HG03196 (cell line): ENCODE results near the gene SUCLG2.

ENCODE experiments used
- ATAC-seq: cut with Tn5 transposase; IDR thresholded peaks from one replicate; pipeline ENCODE4 v1.9.1; 2021; ENCODE audit not compliant: unreplicated experiment

Gene SUCLG2

DNA sequence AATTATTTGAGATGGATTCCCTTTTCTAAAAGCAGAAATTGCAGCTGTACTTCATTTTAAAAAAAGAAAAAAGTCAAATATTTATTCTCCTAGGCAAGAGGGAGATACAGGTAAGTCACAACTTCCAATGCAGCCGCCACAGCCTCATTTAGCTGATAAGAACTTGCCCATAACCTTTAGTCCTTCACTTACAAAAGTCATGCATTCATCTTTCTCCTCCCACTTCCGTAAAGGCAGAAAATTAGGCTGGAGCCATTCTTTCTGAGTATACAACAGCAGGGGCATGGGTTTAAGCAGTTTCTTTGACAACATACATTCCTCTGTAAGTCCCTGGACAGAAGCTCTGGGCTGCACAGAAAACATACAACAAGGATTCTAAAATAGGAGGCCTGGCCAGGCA, 4.3 kb downstream of the SUCLG2 start:
- ATAC-seq = no peak

DNA sequence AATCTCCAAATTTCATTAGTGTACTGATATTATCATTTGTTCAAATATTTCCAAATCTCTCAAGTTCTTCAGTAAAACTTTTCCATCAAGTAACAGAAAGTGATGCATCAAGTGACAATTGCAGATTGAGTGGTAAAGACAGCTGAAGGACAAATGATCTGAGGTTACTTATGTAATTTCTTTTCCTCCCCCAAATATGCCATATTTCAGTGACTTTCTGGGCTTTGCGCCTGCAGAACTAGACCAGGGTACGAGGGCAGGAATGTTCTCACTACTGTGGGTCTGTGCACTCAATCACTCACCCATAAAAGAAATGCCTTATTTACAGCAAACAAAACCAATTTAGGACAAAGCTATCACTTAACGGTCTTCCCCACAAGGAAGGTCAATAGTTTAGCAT, 4.7 kb downstream of the SUCLG2 start:
- ATAC-seq = no peak

DNA sequence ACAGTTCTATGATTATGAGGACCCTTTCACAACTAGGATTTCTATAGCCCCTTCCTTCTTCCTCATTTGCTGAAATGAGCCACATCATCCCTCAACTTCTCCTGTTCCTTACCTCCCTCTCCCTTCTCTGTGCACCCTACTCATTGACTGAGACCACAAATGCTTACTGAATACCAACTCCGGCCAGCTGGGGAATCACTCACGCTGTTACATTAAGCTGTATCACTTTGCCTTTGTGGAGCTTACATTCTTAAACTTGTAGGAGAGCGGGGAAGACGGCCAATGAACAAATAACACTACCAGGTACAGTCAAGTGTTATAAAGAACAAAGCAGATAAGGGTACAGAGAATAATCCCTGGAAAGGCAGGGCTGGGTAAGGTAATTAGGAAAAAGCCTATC, 5.7 kb downstream of the SUCLG2 start:
- no peak for ATAC-seq

DNA sequence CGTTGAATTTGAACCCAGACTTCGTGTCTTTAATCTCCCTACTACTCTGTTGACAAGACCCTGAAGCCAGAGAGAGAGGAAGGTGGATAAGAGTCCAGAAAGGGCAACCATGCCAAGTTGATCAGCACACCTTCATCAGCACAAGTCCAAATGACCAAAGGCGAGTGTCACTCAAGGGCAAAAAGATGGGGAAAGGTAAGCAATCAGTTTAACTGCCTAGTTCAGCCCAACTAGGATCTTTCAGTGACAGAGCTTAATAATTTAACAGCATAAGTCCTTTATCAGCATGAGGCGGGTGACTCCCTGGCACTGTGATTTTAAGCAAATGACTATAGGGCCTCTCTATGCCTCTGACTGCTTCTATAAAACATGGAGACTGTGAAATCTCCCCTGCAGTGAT, 6.2 kb downstream of the SUCLG2 start:
- no peak for ATAC-seq

DNA sequence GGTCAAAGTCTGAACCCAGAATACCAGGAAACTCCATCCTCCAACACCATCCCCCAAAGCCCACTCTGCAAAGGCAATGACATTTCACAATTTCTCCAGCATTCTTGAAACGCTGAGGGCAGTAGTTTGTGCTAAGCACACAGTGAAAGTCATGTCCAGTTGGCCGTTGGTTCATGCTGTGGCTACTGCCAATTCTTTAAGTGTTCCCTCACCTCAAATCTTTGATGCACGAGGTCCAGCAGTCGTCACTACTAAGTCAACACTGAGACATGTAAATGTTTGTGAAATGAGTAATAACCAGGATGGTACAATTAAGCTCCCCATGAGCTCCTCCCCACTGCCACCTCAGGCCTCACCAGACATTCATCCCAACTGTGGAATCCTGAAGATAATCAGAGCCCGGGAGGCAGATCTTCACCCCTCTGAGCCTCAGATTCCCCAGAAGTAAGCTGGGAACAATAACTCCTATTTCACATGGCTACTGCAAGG, 7.0 kb downstream of the SUCLG2 start:
- no peak for ATAC-seq

DNA sequence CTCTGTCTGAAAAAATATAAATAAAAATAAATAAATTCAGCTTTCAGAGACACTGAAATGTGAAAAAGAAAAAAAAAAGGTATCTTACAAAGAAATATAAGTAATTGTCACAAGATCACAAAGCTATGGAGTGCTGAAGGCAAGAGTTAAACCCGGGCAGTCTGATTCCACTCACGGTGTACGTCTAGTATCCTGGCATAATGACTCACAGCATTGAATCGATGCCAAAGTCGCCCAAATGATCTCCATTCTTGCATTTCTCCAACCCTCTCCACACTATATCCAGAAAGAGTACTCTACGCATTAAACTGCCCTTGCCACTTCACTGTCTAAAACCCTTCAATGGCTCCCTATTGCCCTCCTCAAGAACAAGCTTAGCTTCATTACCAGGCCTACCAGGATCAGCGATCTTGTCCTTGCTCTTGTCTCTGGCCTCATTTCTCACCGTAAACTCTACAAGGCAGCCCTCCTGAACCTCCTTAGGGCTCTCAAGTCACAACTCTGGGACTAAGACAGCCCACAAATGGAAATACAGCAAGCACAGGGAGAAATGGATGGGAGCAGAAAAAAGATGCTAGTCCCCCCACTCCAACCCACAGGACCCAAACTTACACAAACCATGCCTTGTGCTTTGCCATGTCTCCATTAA, 7.7 kb downstream of the SUCLG2 start:
- no peak for ATAC-seq

DNA sequence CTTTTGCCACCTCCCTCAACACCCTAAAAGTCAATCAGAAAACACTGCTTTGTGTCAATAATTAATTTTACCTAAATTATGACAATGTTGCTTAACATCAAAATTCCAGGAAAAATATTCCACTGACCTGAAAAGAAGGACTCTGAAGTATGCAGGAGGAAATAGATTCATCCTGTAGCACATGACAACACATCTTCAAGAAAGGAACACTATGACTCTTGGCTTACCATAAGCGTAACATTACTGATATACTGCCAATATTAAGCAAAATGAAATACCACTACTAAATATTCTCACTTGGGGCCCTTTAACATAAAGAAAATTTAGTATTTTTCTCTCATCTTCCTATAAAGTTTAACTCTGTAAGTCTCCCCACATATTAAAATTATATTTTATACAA, 9.6 kb downstream of the SUCLG2 start:
- ATAC-seq = no peak

DNA sequence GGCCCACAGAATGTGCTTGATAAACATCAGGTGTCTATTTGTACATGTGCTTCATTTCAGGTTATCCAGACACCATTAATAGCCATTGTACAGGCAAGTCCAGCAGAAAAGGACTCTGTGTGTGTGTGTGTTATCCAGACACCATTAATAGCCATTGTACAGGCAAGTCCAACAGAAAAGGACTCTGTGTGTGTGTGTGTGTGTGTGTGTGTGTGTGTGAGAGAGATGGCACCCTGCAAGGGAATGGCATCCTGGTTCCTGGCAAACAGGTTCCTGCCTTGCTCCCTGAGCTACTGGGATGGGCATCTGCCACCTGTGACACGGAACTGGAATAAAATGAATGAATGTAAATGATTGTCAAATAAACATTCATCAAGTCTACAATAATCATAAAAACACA, 11.7 kb downstream of the SUCLG2 start:
- no peak for ATAC-seq

DNA sequence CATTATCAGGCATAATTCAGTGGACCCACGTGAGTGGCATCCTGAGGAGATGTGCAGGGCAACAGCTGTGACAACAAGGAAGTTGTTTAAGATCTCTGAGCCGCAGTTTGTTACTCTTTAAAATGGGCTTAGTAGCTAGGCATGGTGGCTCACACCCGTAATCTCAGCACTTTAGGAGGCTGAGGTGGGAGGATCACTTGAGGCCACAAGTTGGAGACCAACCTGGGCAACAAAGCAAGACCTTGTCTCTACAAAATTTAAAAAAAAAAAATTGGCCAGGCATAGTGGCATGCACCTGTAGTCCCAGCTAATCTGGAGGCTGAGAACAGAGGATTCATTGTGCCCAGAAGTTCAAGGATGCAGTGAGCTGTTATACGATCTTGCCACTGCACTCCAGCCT, 12.2 kb downstream of the SUCLG2 start:
- ATAC-seq = no peak

DNA sequence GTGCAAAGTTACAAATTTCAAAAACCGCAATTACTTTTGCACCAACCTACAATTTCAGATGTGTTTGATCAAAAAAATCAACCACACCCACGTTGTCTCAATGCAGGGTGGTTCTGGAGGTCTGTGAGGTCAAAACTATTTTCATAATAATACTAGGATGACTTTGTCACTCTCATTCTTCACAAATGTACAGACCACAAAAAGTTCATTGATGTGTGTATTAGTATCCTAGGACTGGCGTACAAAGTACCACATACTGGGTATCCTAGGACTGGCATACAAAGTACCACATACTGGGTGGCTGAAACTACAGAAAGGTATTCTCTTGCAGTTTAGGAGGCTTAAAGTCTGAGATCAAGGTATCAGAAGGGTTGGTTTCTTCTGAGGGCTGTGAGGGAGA, 13.0 kb downstream of the SUCLG2 start:
- ATAC-seq = no peak

DNA sequence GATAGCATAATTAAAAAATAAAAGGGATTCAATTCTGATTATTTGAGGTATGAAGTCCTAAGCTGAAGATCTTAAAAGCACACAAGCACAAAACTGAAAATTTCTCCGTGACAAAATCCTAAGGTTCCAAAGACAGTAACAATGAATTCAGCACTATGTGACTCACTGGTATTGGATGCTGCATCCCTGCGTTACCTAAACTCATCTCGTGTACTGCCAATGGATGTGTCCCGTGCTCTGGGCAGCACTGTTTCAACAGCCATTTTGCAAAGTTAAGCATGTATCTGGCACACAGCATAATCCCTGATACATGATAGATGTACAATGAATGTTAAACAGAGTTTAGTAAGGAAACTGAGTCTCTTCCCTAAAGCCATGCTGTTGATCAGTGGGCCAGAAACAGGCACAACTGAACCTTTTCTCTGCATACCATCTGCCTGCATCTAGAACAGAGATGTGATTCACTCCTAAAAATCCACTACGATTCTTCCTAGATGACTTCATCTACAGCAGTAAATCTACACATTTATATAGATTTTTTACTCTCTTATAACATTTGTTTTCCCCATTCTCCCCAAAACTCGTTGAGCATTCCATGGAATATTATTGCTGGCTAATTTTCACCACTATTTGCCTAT, 14.3 kb downstream of the SUCLG2 start:
- no peak for ATAC-seq

DNA sequence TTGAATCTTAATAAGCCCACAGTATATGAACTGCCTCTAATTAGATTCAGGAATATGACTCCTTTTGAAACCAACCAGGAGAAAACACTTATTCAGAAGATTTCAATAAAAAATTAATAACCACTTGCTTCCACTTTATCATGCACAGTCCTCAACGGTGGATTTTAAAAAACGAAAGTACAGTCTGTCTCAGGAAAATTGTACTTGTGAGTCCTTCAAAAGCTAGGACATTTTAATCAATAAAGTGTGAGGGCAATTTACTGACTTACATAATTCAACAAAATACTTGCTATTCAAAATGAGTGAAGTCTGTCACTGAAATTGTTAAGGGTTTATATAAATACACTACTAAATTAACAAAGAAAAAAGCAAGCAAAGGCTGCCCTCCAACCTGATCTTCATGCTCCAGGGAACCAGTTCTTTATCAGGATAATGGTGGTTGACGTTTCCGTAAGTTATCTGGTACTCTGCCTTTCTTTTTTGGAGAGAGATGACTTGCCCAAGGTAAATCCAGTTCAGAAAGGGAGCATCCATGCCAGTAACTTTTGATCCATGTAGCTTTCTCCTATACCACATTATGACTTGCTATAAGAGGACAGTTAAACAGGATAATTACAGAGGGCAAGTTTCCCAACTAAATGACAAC, 17.0 kb downstream of the SUCLG2 start:
- no peak for ATAC-seq

DNA sequence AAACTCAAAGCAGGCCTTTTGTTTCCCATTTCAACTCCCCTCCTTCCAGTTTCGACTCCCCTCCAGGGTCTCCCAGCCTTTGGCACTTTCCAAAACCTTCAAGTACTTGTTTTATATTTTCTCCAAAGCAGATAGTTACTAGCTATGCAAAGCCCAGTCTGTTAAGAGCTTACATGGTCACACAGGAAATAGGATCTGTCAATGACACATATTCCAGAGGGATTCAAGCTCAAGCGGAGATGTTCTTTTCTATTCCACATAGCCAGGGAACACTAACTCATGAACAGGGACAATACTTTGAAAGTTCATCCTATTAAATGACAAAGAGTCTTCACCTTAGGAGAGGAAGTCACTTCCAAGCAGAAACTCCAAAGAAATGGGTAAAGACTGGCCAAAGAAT, 18.6 kb downstream of the SUCLG2 start:
- no peak for ATAC-seq

DNA sequence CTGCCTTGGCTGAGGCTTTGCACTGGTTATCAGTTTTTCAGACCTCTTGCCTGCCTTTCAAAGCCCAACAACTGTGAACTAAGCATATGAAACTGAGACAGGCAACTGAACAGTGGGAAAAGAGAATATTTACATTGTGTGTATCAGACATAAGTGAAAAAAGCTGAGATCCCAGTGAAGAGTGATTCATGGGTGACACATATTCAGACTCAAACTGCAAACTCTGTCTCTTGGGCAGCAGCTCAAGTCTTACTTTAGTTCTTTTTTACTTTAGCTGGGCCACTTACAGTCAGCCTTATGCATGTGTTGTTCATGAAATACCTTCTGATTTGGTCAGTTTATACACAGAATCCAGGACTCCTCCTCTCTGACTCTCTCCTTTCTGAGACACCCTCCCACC, 19.2 kb downstream of the SUCLG2 start:
- no peak for ATAC-seq

DNA sequence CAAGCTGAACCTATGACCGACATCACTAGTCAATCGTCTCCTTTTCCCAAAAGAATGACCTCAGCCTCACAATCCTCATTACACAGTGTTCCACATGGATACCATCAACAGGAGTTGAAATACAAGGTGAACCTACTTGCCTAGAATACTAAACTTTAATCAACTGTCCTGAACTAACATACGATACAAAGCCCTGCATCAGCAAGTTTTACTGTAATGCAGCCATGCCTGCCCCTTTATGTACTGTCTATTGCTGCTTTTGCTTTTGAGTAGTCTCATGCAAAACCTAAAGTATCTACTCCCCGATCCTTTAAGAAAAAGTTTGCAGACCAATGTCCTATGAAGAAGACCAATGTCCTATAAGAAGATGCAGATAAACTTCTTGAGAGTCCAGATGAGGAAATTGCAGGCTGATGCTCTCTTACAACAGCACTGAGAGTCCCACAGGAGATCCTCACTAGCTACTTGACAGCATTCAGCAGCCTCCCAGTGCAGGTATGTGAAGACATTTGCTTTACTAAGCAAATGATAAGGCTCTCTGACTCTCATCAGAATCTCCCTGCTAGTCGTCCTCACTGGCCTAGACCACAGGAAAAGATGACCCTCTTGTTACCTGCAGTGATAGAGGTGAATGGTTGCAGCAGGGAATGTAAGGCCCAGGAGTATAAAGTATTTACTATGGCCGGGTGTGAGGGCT, 23.6 kb downstream of the SUCLG2 start:
- ATAC-seq = no peak

DNA sequence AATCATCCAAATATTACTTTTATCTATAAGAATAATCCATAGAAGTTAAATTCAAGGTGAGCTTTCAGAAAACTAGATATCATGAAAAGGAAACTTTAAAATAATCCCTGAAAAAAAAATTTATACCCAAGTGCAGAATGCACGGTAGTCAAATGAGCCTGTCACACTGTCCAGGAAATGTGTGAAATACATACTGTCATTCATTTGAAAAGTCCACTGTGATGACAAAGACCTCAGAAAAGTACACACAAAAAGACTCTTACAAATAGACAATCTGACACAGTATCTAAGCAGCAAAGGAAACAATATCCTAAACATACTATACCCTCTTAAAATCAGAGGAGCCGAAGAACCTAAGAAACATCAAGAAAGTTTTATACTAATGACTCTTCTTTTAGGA, 29.7 kb downstream of the SUCLG2 start:
- no peak for ATAC-seq

DNA sequence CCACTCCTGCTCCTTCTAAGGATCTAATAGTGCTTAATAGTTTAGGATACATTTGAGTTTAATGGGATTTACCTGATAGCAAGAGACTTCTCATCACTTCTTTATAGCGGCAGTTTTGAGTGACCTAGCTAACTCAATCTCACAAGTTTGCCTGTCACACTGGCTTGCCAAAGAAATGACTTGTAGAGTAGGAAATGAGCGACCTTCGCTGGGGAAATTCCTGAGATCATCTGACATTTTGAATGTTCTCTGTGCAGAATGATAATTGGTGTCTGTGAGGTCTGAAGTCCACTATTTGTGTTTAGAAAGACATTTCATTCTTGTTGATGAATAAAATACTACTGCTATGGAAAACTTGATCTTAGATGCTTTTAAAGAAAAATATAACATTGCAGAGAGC, 30.3 kb downstream of the SUCLG2 start:
- no peak for ATAC-seq

DNA sequence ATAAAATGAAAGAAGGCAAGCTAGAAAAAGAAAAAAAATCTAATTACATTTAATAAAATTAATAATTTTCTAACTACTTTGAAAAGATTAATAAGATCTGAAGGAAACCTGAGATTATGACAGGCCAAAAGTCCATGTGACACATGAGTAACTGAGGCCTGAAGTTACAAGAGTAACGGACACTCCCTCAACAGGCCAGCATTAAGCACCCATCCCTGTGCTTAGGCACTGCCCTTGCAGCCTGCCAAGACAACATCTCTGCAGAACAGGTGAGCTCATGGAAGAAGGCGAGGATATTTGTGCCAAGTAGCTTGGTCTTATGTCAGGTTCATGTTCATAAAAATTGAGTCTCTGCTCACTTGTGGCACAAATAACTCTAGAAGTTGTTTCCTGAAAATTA, 31.8 kb downstream of the SUCLG2 start:
- ATAC-seq = no peak

DNA sequence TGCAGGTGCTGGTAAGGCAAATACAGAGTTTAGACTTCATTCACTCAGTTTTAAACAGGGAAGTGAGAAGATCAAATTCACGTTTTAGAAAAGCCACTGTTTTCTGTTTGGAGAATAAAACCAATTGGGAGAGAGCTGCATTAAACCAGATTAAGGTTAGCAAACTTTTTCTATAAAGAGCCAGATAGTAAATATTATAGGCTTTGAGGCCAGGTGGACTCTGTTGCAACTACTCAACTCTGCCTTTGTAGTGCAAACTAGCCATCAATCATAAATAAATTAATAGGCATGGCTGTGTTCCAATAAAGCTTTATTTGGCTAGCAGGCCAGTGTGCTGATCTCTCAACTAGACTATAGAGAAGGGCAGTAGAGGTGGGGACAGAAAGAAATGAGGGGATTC, 33.5 kb downstream of the SUCLG2 start:
- no peak for ATAC-seq

DNA sequence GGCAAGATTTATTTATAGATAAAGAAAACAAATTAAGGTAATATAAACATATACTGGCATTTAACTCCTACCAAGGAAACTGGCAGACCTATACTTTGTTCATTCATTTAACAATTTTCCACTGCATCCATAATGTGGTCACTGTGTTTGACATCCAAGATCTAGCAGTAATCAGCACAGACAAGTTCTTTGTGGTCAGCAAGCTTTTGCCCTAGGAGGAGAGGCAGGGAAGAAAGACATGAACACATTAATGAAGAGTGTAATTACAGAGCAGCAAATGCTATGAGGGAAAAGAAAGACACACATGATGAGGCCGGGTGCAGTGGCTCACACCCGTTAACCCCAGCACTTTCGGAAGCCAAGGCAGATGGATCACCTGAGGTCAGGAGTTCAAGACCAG, 34.4 kb downstream of the SUCLG2 start:
- ATAC-seq = no peak

DNA sequence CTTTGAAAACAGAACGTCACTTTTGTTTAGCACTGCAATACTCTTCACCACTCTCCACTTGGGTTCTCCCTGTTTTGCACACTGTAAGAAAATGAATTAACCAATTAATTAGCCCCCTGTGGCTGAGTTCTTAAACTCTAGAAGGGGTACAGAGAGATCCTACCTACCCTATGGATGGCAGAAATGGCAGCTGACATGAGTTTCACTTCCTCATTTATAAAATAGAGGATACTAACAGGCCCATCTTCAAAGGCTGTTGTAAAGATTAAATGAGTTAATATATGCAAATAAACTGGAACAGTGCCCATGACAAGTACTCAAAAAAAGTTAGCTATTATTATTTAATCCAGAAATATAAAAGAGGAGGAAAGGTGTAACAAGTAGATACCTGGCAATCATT, 36.9 kb downstream of the SUCLG2 start:
- peak; percentile 53 for ATAC-seq

DNA sequence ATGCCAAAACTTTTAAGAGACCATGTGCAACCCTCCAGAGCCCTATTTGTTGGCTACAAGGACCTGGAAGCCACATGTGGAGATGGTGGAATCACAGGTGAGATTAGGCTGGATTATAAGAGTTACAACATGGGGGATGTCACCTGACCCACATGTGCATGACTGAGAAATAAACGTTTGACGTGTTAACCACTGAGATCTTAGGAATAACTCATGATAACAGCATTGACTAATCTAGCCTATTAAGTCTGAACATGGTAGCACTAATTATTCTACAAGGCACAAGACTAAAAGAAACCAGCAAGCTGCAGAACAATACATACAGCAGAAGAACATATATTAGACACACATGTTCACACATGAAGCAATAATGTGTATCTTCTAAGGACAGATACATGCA, 38.4 kb downstream of the SUCLG2 start:
- ATAC-seq = no peak
